GM19099 (cell line): ENCODE results near the gene ADAMTSL5.

Source experiments
- POLR2A ChIP-seq: IDR thresholded peaks from 3 replicates; pipeline ENCODE4 v1.6.1; 2011; ENCODE audit warnings: low read depth; ENCODE audit not compliant: insufficient read length; ENCODE audit errors: extremely low read depth

The ADAMTSL5 gene

GRCh38 chr19:1507763-1508506 is 4.9 kb downstream of the ADAMTSL5 start:
- no peak for TF ChIP-seq POLR2A

DNA sequence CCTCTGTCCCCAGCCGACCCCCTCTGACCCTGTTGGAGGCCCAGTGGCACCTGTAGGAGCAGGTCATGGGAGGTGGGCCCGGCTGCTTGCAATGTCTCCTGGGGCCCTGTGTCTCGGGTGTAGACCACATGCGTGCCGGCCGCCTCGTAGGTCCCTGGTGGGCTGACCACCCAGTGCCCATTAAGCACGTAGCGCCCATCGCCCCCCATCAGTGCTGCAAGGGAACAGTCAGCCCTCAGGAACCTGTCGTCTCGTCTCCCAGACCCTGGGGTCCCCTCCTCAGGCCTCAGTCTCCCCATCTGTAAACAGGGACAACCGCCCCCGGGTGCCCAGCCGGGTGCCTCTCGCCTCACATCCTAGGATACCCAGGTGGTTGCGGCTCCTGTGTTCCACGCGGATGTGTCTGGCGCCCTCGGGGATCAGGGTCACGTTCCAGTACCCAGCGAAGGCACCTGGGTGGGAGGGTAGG is 5.6 kb downstream of the ADAMTSL5 start:
- no peak for TF ChIP-seq POLR2A

GRCh38 chr19:1505991-1506881 is 6.6 kb downstream of the ADAMTSL5 start:
- no peak for TF ChIP-seq POLR2A

DNA sequence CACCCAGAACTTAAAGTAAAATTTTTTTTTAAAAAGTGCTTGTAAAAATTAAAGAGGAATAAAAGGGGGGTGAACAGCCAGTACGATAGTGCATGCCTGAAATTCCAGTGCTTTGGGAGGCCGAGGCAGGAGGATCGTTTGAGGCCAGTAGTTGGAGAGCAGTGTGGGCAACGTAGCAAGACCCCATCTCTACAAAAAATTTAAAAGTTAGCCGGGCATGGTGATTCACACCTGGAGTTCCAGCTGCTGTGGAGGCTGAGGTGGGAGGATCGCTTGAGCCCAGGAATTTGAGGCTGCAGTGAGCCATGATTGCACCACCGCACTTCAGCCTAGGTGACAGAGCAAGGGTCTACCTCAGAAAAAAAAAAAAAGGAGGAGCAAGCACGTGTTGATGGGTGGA is 7.8 kb downstream of the ADAMTSL5 start:
- no peak for TF ChIP-seq POLR2A

DNA sequence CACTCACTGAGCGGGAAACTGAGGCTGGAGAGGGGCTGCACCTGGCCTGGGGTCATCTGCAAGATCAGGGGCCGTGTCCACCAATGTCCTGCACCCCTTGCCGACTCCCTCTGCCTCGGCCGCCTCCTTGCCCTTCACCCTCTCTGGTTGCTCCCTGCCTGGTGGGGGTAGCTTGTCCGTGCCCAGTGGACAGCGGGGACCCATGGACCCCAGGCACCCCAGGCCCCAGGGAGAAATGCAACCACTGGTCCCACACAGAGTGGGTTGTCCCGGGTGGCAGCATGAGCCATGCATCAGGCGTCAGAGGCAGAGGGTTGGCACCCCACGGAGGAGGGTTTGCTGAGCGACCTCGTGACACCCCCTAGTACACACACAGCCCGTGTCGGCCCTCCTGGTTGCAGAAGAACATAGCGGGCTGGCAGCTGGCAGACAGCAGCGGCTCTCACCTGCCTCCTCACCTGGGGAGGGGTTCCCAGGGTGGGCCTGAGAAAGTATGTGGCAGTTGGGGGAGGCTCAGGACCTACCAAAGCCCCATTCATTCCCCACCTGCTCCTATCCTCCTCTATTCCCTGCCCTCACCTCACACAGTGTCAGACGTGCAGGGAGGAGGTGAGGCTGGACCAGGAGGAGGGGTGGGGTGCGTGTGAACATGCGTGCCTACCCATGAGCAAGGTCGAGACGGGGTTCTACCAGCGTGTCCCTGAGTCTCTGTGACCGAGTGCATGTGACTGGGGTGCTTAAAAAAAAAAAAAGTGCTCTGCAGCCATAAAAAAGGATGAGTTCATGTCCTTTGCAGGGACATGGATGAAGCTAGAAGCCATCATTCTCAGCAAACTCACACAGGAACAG is 8.7 kb downstream of the ADAMTSL5 start:
- no peak for TF ChIP-seq POLR2A

- no peak for TF ChIP-seq POLR2A
Measured at GRCh38 chr19:1503089-1503924, 9.5 kb downstream of the ADAMTSL5 start.

GRCh38 chr19:1502433-1503088 is 10.3 kb downstream of the ADAMTSL5 start:
- no peak for TF ChIP-seq POLR2A

DNA sequence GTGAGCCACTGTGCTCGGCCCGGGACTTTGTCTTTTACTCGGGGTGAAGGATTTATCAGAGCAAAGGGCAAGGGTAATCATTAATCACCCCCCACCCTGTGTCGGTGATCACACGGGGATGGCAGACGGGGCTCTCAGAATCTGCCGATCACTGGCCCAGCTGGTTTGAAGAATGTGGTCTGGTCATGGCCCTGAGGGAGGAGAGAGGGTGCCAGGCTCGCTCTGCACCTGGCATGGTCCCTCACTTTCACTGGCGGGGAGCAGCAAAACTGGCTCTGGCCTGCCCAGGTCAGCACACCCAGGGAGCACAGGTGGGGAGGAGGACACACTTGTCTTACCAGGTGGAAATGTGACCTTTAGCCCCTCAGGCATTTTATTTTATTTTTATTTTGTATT is 11.6 kb downstream of the ADAMTSL5 start:
- no peak for TF ChIP-seq POLR2A

- TF ChIP-seq POLR2A = no peak
Measured at GRCh38 chr19:1497578-1498235, 15.1 kb downstream of the ADAMTSL5 start.

GRCh38 chr19:1496714-1497577 is 15.9 kb downstream of the ADAMTSL5 start:
- TF ChIP-seq POLR2A = no peak

- no peak for TF ChIP-seq POLR2A
Measured at GRCh38 chr19:1495799-1496713, 16.8 kb downstream of the ADAMTSL5 start.

DNA sequence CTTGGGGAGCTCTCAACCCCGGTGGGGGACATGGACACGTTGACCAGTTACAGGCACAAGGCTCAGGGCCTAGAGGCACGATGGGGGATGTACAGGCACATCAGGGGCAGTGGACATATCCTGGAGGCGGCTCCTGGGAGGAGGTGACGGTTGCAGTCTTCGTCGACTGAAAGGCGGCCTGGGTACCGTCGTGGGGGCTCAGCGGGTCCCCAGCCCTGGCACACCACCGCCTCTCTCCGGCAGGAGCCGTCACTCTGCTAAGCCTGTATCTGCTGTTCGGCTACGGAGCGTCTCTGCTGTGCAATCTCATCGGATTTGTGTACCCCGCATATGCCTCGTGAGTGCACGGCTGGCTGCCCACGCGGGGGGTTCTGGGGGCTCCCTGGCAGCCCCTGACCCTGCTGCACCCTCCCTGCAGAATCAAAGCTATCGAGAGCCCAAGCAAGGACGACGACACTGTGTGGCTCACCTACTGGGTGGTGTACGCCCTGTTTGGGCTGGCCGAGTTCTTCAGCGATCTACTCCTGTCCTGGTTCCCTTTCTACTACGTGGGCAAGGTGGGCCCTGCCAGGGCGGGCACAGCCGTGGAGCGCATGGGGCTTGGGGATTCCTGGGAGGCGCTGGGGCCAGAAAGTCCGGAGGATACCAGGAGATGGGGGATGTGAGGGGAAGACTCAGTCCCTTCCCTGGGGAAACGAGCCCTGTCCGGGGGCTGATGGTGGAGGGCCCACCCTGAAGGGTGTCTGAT is 17.6 kb downstream of the ADAMTSL5 start:
- no peak for TF ChIP-seq POLR2A
